ENCODE data around the gene ALKBH5. TPM values are rescaled to one million over a fixed set of nuclear protein-coding genes. Genes with fewer than 3 reads are reported as not detected.

Gene ALKBH5
- total and polyA plus RNA-seq, 10 of the 15 experiments (the other 5 are each of a cell fraction or from before 2014, with no cell fraction given): 13.7 to 99.9 (median 52.4) TPM

DNA sequence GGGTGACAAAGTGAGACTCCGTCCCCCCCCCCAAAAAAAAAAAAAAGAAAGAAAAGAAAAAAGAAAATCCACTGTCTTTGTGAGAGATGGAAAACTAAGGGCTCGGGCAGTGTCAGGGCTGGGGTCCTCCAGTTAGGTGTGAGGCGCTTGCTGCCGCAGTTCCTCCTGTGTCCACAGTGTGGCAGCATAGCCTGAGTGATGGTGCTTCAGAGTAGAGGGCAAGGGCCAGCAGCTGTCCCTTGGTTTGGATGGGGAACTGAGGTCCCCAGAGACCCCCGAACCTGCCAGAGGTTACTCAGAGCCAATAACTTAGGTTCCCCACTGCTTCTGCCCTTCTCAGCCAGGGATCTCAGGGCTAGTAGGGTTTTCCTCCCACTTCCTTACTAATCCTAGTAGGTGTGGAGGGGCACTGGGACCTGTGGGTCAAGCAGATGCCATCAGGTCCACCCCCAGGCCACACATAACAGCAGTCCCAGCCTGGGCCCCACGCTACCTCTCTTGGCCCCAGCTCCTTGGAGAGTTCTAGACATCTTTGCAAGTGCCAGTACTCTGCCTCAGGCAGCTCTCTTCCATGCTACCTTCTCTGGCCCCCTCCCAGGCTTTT lies 33.9 kb downstream of the ALKBH5 start (continued):
- TF ChIP-seq KLF5 (IDR thresholded peaks at IDR 0.05; ENCODE audit: partially characterized antibody): no peak

DNA sequence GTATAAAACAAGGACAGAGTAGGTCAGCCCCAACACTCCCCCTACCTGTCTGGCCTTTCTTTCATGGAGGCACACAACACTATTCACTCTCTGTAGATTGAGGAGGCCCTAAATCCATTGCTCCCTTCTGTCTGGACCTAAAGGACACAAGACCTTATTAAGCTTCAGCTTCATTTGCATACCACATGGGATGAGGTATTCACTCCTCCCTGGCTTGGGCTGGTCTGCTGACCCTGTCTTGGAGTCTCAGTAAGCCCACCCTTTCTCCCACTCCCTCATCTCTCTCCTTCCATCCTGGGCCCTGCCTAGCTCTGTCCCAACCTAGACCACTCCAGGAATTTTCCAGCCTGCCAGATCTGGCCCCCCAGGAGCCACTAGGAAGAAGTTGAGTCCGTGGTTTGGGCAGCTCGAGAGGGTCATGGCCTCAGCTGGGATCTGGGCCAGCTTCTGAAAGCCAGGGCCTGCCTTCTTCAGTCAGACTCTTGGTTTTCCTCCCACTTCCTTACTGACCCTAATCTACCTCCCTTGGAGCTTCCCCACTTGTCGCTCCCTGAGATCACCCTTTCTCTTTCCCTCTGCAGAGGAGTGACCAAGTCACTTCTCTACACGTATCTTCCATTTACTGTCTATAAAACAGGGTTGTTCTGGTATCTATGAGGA lies 35.3 kb downstream of the ALKBH5 start:
- Histone ChIP-seq H3K4me1 (ENCODE audit: control insufficient read depth, insufficient read depth, low read length) (peaks cover 10% of the 10 kb centered on the region), H3K27me3 (replicated peaks in 1 of 2; ENCODE audit: control insufficient read depth in 2 of 2, insufficient read depth in 2 of 2, low read length in 1 of 2) (no peaks in the 10 kb centered on the region), H3K4me2 (ENCODE audit: control insufficient read depth, insufficient read depth) (no peak overlapping the region), H2AFZ (ENCODE audit: control insufficient read depth, low read depth, low read length) (no peak overlapping the region), H3K27ac (ENCODE audit: control insufficient read depth, insufficient read depth) (no peak overlapping the region), H4K20me1 (ENCODE audit: control insufficient read depth, insufficient read depth) (no peaks in the 10 kb centered on the region), H3K4me3 (no peak overlapping the region), H3K9ac (ENCODE audit: control insufficient read depth, insufficient read depth, low read length) (no peak overlapping the region), H3K79me2 (ENCODE audit: control insufficient read depth, insufficient read depth, low read length) (no peaks in the 10 kb centered on the region), H3K36me3 (ENCODE audit: control insufficient read depth in 2 of 2, insufficient read depth in 2 of 2, low read length in 1 of 2) (no peaks in the 10 kb centered on the region), H3K9me3 (replicated peaks; ENCODE audit: control insufficient read depth, insufficient read depth, low read length) (no peaks in the 10 kb centered on the region)
- no TSS peak for BruUV-seq (replicated peaks)
- SMC1A ChIA-PET (ENCODE audit: uncharacterized antibody, unreplicated experiment): interaction anchor here (0.7 to 2.7 kb wide), 3 partner anchors 24 to 77 kb away, joined by 3 to 9 read pairs (median 3); no protein-coding TSS in a partner anchor
- 62% methylated on average over 4 of the region's 4 CpGs for WGBS (ENCODE audit: insufficient coverage, insufficient replicate concordance, low lambda C conversion rate, missing lambda C conversion rate)
- CTCF ChIA-PET: interaction anchor here (1.8 to 4.1 kb wide), 3 partner anchors 20 to 82 kb away, joined by 4 to 24 read pairs (median 7); no protein-coding TSS in a partner anchor
- ATAC-seq: no peak
- no peak for FAIRE-seq
- POLR2A ChIA-PET: no interaction called here
- intact Hi-C loops (cut with micrococcal nuclease; ENCODE audit: unreplicated experiment) (no loop called here), in situ Hi-C loops (cut with MboI) (no loop called here)
- RAD21 ChIA-PET (ENCODE audit: unreplicated experiment): interaction anchor here (1.0 kb wide), 1 partner anchor 31 kb away, joined by 3 read pairs; no protein-coding TSS in a partner anchor
- DNase-seq (ENCODE audit: low read depth, low spot score): no peak
- TF ChIP-seq ZNF384 (IDR thresholded peaks at IDR 0.05; ENCODE audit: borderline replicate concordance, low read depth, low read length) (no peak), TCF3 (IDR thresholded peaks at IDR 0.05; ENCODE audit: borderline replicate concordance, insufficient read depth, low read depth, low read length) (no peak), CHD2 (IDR thresholded peaks at IDR 0.05; ENCODE audit: borderline replicate concordance, low read depth, low read length) (no peak), TCF12 (IDR thresholded peaks at IDR 0.05; ENCODE audit: low read depth, low read length) (no peak), MYC (IDR thresholded peaks at IDR 0.05; ENCODE audit: insufficient read depth, insufficient read length, insufficient replicate concordance, low read length, severe bottlenecking) (no peak), NFYB (IDR thresholded peaks at IDR 0.05; ENCODE audit: insufficient read depth, low read depth, low read length) (no peak)

Data from GM12878 (cell line).